GM15510 (cell line): ENCODE results near the gene TTF2.

Experiments
- POLR2A ChIP-seq: IDR thresholded peaks from 3 replicates; pipeline ENCODE4 v1.6.1; 2011; ENCODE audit warnings: borderline replicate concordance; ENCODE audit not compliant: insufficient read length; ENCODE audit errors: extremely low read depth

TTF2 gene

DNA sequence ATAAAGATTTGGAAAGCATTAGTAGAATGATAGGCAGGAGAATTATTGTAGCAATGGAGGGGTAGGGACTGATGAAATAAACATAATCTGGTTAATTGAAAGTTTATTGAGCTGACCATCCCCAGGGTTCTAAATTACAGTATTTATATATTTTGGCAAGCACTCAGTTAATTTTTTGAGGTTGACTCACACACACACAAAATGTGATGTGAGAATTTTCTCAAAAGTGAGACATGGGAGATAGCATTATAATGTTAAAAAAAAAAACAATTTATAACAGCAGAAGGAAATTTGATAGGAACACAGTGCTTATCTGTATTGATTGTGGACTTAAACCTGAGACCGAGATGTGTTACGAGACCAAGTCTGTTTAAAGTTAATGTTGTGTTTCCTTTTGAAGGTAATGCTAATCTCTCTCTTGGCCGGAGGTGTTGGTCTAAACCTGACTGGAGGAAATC is 36.9 kb downstream of the TTF2 start:
- TF ChIP-seq POLR2A: no peak

GRCh38 chr1:117097443-117097842 is 37.3 kb downstream of the TTF2 start:
- TF ChIP-seq POLR2A: no peak

DNA sequence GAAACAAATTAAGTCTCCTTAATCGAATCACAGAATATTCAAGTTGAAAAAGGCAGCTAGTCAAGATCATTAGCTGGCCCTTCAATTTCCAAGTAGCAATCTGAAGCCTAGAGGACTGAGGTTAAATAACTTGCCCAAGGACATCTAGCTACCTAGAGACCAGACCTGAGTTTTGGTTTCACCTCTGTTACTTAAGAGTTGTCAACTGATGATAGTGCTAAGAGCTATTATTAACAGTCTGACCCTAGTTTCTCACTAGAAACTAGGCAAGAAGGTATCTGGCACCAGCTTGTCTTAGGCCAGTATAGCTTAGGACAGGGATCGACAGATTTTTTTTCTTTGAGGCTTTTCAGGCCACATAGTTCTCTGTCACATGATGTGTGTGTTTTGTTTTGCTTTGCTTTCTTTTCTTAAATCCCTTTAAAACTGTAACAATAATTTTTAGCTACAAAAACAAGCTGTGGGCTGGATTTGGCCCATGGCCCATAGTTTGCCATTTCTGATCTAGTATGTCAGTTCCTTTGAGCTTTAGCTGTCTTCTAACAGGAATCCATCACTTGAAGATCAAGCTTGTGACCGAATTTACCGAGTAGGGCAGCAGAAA is 38.3 kb downstream of the TTF2 start:
- TF ChIP-seq POLR2A: no peak

- TF ChIP-seq POLR2A: no peak
Measured at GRCh38 chr1:117101334-117101733, 41.2 kb downstream of the TTF2 start.

DNA sequence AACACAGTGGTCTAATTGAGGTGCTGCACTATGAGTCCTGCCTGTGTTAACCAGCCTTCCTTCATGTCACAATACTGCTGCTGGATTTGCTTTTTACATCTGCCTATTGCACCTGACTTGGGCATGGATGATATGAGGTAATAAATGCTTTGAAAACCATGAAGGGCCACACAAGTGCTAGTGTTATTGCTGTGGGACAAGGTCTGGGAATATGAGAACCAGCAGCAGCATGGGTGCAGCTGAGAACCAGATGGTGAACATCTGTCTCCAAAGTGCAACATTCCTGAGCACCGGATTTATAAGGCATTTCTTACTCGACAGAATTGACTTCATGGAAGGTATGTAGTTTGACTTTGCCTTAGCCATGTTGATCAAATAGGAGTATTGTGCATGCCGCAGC is 44.9 kb downstream of the TTF2 start:
- TF ChIP-seq POLR2A: no peak

- TF ChIP-seq POLR2A: no peak
Measured at GRCh38 chr1:117105722-117106121, 45.6 kb downstream of the TTF2 start.

- TF ChIP-seq POLR2A: no peak
Measured at GRCh38 chr1:117106478-117106877, 46.4 kb downstream of the TTF2 start.

- TF ChIP-seq POLR2A: no peak
Measured at GRCh38 chr1:117107364-117107763, 47.2 kb downstream of the TTF2 start.

GRCh38 chr1:117110774-117111173 is 50.6 kb downstream of the TTF2 start:
- no peak for TF ChIP-seq POLR2A

- no peak for TF ChIP-seq POLR2A
Measured at GRCh38 chr1:117112047-117112717, 52.1 kb downstream of the TTF2 start.

- no peak for TF ChIP-seq POLR2A
Measured at GRCh38 chr1:117113199-117113598, 53.1 kb downstream of the TTF2 start.

GRCh38 chr1:117114877-117115276 is 54.8 kb downstream of the TTF2 start:
- no peak for TF ChIP-seq POLR2A

DNA sequence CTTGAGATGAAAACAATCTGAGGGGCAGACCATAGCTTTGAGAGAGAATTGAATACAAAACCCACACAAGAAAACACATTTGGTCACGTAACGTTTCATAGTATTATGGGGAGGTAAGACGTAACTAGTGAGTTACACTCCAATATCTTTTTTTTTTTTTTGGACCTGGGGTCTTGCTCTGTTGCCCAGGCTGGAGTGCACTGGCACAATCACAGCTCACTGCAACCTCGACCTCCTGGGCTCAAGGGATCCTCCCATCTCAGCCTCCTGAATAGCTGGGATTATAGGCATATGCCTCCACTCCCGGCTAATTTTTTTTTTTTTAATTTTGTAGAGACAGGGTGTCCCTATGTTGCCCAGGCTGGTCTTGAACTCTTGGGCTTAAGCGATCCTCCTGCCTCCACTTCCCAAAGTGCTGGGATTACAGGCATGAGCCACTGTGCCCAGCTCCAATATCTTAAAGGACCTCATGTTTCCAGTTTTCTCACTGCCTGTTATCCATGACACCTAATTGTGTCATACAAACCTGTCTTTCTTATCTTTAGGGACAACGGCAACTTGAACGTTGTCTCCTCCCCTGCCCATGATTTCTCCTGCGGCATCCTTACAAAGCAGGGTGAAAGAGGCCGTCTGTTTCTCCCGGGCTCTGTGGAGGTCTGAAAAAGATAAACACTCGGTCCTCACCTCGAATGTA is 56.1 kb downstream of the TTF2 start:
- TF ChIP-seq POLR2A: no peak

DNA sequence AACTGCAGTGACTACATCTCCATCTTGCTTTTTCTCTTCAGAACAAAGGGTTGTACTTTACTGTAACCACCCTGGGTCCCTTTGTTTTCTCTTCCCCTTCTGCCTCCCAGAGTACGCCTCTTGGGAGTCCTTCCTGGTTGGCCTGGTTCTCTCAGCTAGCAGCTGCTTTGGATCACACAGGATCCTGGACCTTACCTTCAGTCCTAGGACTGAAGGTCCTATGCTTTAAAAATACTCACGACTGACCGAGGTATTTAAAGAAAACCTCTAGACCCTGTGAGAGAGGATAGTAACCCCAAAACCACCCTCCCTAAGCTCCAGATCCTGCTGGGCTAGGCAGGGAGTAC is 56.6 kb downstream of the TTF2 start:
- TF ChIP-seq POLR2A: no peak

DNA sequence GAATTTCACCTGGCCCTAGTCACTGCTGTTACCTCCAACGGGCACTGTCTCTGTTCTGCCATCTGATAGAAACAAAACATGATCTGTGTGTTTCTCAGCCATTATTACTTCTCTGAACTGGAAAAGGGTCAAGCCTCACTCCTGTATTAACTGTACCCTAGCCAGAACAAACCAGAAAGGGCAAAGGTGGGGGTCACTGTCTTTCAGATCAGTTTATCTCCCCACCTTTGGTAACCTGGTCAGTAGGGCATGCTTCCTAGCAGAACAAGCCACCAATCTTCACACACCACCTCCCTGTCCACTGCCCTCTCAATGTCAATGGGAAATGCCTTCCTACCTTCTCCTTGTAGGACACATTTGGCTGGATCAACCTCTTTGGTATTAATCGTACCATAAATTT is 57.6 kb downstream of the TTF2 start:
- no peak for TF ChIP-seq POLR2A

GRCh38 chr1:117118137-117118536 is 58.0 kb downstream of the TTF2 start:
- no peak for TF ChIP-seq POLR2A
